CD4-positive, alpha-beta T cell treated with Interleukin-12 subunit alpha and Interleukin-12 subunit beta, for 1 hour (primary cell): ENCODE data around the gene MYO1D.

Experiments used
- DNase-seq: peaks from one replicate; pipeline ENCODE4 v3.0.0-alpha.2; 2020

Gene MYO1D

GRCh38 chr17:32496395-32497073 is 380.4 kb downstream of the MYO1D start:
- DNase-seq: no peak

GRCh38 chr17:32495359-32496231 is 381.3 kb downstream of the MYO1D start:
- DNase-seq: no peak

- no peak for DNase-seq
Measured at GRCh38 chr17:32494621-32495358, 382.1 kb downstream of the MYO1D start.

- no peak for DNase-seq
Measured at GRCh38 chr17:32493976-32494513, 382.9 kb downstream of the MYO1D start.

GRCh38 chr17:32493571-32493970 is 383.4 kb downstream of the MYO1D start:
- DNase-seq: no peak

GRCh38 chr17:32492648-32493289 is 384.2 kb downstream of the MYO1D start:
- no peak for DNase-seq

GRCh38 chr17:32492264-32492589 is 384.7 kb downstream of the MYO1D start:
- DNase-seq: no peak

GRCh38 chr17:32491371-32492263 is 385.3 kb downstream of the MYO1D start:
- DNase-seq: no peak

GRCh38 chr17:32490101-32490482 is 386.8 kb downstream of the MYO1D start:
- no peak for DNase-seq

GRCh38 chr17:32489320-32490100 is 387.4 kb downstream of the MYO1D start:
- DNase-seq: no peak

- no peak for DNase-seq
Measured at GRCh38 chr17:32488604-32489180, 388.2 kb downstream of the MYO1D start.

GRCh38 chr17:32488177-32488542 is 388.8 kb downstream of the MYO1D start:
- DNase-seq: no peak

GRCh38 chr17:32487473-32488176 is 389.3 kb downstream of the MYO1D start:
- DNase-seq: peak; percentile 15

GRCh38 chr17:32486701-32487472 is 390.0 kb downstream of the MYO1D start, which contains the start of gene CDK5R1:
TSS of gene CDK5R1 (plus strand) at chr17:32486993. CDS start at chr17:32487621, 628 bp downstream.
- DNase-seq: peak; percentile 82

- peak; percentile 74 for DNase-seq
Measured at GRCh38 chr17:32486111-32486700, 390.7 kb downstream of the MYO1D start.

- no peak for DNase-seq
Measured at GRCh38 chr17:32485261-32486110, 391.4 kb downstream of the MYO1D start.

GRCh38 chr17:32484628-32485027 is 392.3 kb downstream of the MYO1D start:
- no peak for DNase-seq

GRCh38 chr17:32484041-32484461 is 392.9 kb downstream of the MYO1D start:
- DNase-seq: no peak
